ENCODE data around the gene FAM177A1. TPM values are rescaled to one million over a fixed set of nuclear protein-coding genes. Genes with fewer than 3 reads are reported as not detected.
A peak's percentile ranks its signal among the peaks of the same experiment; 100 is the strongest.

FAM177A1 gene
- total and polyA plus RNA-seq, 9 of the 15 experiments (the other 6 are each of a cell fraction or from before 2014, with no cell fraction given): 7.7 to 36.2 (median 29.9) TPM

DNA sequence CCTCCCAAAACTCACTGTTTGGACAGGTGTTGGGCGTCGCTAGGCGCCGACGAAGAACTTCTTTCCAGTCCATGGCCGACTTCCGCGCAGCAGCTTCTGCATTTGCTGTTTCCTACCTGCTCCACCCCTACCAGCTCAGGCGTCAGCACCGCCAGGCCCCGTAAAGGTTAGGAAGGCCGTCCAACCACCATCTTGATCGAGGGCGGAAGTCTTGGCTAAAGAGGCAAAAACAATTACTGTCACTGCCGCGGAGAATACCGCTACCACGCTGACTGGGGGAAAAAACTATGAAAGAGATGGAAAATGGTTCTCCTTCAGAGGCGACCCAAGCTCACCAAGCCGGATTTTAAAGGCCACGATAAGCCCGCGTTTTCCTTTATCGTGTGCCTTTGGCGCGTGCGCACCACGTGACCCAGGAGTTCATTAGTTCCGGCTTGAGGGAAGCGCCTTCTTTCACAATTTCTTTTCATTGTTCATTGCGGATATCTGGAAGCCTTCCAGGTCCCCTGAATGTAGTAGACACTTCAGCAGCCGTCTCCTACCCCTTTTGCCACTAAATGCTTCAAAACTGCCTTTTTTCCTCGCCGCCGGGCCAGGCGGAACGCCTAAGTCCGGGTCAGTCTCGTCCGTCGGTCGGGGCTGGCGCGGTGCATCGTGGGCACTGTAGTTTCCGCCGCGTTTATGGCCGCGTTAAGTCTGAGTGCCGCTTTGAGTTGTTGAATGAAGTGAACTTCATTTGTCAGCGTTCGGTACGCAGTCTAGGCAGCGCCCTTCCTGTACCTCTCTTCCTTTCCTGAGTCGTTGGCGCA, 76.0 kb downstream of the FAM177A1 start, which contains the start of the genes PPP2R3C and PRORP (continued):
- TF ChIP-seq TGIF2 (CRISPR knock-in tag; IDR thresholded peaks at IDR 0.05) (no peak), MCM3 (IDR thresholded peaks at IDR 0.05) (no peak), ZNF324 (CRISPR knock-in tag; IDR thresholded peaks at IDR 0.05) (no peak), CREM (IDR thresholded peaks at IDR 0.05; ENCODE audit: low read depth) (peak; percentile 84), HDAC2 (IDR thresholded peaks at IDR 0.05) (peak; percentile 26; the same call in 1 of the 2 replicates), NCOA4 (IDR thresholded peaks at IDR 0.05; ENCODE audit: partially characterized antibody) (no peak), RBBP5 (IDR thresholded peaks at IDR 0.05; ENCODE audit: borderline replicate concordance, insufficient read depth, low read length, poor library complexity, severe bottlenecking) (peak; percentile 71)
- TF ChIP-seq, protein P1, sequence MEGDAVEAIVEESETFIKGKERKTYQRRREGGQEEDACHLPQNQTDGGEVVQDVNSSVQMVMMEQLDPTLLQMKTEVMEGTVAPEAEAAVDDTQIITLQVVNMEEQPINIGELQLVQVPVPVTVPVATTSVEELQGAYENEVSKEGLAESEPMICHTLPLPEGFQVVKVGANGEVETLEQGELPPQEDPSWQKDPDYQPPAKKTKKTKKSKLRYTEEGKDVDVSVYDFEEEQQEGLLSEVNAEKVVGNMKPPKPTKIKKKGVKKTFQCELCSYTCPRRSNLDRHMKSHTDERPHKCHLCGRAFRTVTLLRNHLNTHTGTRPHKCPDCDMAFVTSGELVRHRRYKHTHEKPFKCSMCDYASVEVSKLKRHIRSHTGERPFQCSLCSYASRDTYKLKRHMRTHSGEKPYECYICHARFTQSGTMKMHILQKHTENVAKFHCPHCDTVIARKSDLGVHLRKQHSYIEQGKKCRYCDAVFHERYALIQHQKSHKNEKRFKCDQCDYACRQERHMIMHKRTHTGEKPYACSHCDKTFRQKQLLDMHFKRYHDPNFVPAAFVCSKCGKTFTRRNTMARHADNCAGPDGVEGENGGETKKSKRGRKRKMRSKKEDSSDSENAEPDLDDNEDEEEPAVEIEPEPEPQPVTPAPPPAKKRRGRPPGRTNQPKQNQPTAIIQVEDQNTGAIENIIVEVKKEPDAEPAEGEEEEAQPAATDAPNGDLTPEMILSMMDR (IDR thresholded peaks at IDR 0.05 in 2 of 3, conservative IDR thresholded peaks at IDR 0.05 in 1 of 3; ENCODE audit: insufficient read depth in 2 of 3, low read depth in 1 of 3, low read length in 3 of 3): no peak
- TF ChIP-seq, protein P2, sequence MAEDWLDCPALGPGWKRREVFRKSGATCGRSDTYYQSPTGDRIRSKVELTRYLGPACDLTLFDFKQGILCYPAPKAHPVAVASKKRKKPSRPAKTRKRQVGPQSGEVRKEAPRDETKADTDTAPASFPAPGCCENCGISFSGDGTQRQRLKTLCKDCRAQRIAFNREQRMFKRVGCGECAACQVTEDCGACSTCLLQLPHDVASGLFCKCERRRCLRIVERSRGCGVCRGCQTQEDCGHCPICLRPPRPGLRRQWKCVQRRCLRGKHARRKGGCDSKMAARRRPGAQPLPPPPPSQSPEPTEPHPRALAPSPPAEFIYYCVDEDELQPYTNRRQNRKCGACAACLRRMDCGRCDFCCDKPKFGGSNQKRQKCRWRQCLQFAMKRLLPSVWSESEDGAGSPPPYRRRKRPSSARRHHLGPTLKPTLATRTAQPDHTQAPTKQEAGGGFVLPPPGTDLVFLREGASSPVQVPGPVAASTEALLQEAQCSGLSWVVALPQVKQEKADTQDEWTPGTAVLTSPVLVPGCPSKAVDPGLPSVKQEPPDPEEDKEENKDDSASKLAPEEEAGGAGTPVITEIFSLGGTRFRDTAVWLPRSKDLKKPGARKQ (CRISPR knock-in tag; IDR thresholded peaks at IDR 0.05): no peak
- TF ChIP-seq, protein P3, sequence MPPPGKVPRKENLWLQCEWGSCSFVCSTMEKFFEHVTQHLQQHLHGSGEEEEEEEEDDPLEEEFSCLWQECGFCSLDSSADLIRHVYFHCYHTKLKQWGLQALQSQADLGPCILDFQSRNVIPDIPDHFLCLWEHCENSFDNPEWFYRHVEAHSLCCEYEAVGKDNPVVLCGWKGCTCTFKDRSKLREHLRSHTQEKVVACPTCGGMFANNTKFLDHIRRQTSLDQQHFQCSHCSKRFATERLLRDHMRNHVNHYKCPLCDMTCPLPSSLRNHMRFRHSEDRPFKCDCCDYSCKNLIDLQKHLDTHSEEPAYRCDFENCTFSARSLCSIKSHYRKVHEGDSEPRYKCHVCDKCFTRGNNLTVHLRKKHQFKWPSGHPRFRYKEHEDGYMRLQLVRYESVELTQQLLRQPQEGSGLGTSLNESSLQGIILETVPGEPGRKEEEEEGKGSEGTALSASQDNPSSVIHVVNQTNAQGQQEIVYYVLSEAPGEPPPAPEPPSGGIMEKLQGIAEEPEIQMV (tag; conservative IDR thresholded peaks at IDR 0.05; ENCODE audit: low read depth): no peak
- TF ChIP-seq, protein P4, sequence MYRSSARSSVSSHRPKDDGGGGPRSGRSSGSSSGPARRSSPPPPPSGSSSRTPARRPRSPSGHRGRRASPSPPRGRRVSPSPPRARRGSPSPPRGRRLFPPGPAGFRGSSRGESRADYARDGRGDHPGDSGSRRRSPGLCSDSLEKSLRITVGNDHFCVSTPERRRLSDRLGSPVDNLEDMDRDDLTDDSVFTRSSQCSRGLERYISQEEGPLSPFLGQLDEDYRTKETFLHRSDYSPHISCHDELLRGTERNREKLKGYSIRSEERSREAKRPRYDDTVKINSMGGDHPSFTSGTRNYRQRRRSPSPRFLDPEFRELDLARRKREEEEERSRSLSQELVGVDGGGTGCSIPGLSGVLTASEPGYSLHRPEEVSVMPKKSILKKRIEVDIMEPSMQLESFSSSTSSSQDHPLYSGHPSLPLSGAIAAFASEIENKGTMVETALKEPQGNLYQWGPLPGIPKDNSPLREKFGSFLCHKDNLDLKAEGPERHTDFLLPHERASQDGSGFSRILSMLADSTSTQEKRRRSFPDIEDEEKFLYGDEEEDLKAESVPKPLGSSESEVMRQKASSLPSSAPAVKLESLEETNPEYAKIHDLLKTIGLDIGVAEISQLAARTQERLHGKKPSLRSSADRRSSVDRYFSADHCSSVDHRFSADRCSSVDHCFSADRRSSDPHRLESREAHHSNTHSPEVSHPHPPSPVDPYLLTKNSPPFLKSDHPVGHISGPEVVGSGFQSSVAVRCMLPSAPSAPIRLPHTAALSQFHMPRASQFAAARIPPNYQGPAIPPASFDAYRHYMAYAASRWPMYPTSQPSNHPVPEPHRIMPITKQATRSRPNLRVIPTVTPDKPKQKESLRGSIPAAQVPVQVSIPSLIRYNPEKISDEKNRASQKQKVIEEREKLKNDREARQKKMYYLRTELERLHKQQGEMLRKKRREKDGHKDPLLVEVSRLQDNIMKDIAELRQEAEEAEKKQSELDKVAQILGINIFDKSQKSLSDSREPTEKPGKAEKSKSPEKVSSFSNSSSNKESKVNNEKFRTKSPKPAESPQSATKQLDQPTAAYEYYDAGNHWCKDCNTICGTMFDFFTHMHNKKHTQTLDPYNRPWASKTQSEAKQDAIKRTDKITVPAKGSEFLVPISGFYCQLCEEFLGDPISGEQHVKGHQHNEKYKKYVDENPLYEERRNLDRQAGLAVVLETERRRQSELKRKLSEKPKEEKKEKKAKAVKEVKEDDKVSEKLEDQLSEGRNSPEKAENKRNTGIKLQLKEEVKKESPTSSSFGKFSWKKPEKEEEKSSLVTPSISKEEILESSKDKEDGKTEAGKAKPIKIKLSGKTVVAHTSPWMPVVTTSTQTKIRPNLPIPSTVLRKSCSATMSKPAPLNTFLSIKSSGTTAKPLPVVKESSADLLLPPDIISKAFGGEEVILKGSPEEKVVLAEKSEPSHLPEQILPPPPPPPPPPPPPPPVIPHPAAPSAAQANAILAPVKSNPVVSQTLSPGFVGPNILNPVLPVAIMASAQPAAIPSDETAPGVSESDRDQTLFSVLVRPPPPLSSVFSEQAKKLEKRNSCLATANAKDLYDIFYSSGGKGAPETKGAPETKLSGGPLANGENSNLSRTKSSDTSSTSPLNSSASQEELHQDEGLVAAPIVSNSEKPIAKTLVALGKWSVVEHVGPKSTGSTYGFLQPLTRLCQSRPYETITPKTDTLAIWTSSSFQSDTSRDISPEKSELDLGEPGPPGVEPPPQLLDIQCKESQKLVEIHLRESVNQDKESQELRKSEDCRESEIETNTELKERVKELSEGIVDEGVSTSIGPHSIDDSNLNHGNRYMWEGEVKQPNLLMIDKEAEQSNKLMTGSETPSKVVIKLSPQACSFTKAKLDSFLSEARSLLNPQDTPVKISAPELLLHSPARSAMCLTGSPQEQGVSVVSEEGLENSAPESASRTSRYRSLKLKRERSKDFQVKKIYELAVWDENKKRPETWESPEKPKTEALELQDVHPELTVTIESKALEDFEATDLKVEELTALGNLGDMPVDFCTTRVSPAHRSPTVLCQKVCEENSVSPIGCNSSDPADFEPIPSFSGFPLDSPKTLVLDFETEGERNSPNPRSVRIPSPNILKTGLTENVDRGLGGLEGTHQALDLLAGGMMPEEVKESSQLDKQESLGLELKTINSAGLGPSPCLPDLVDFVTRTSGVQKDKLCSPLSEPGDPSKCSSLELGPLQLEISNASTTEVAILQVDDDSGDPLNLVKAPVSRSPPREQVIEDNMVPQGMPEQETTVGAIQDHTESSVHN (IDR thresholded peaks at IDR 0.05; ENCODE audit: borderline replicate concordance in 1 of 2, low read depth in 1 of 2): no peak

Data from K562 (cell line).